SU-DHL-6 (cell line): ENCODE data around the gene SSRP1.

ENCODE experiments used
- H2AFZ ChIP-seq: fragments of 200-600 bp; sonication (generic); 2 replicates; pipeline ENCODE4 v1.6.1; 2014; ENCODE audit warnings: low read depth, mild to moderate bottlenecking, moderate library complexity, mixed read lengths, antibody characterized with exemption, low read length; ENCODE audit not compliant: severe bottlenecking
- H3F3A ChIP-seq: fragments of 200-600 bp; shearing (Covaris generic); 2 replicates; pipeline ENCODE4 v1.6.0; 2016; ENCODE audit warnings: antibody characterized with exemption, mild to moderate bottlenecking; ENCODE audit not compliant: insufficient read depth
- H3K27ac ChIP-seq: fragments of 200-600 bp; sonication (generic); 2 replicates; pipeline ENCODE4 v1.5.1; 2016; ENCODE audit warnings: low read depth, mild to moderate bottlenecking, low read length, moderate library complexity, mixed read lengths
- H3K27me3 ChIP-seq: fragments of 200-600 bp; sonication (generic), shearing (Covaris generic); 2 replicates; pipeline ENCODE4 v1.6.0; 2014; ENCODE audit warnings: mild to moderate bottlenecking, low read length
- H3K36me3 ChIP-seq: fragments of 200-600 bp; sonication (generic); 2 replicates; pipeline ENCODE4 v1.6.1; 2014; ENCODE audit warnings: mild to moderate bottlenecking, low read length, mixed read lengths
- H3K4me2 ChIP-seq: fragments of 300-600, 200-600 bp; shearing (Covaris generic), sonication (generic); 2 replicates; pipeline ENCODE4 v1.6.0; 2014; ENCODE audit warnings: low read length, low read depth, mild to moderate bottlenecking; ENCODE audit not compliant: poor library complexity, severe bottlenecking
- H3K4me3 ChIP-seq: fragments of 200-600 bp; sonication (generic); 2 replicates; pipeline ENCODE4 v1.5.1; 2014; ENCODE audit warnings: antibody characterized with exemption, low read length, mild to moderate bottlenecking, mixed read lengths; ENCODE audit not compliant: insufficient read depth, poor library complexity, severe bottlenecking
- H3K79me2 ChIP-seq: fragments of 200-600 bp; sonication (generic); 2 replicates; pipeline ENCODE4 v1.6.1; 2014; ENCODE audit warnings: mild to moderate bottlenecking, low read length, moderate library complexity; ENCODE audit not compliant: insufficient read depth
- H3K9ac ChIP-seq: fragments of 200-600 bp; sonication (generic); 2 replicates; pipeline ENCODE4 v1.7.0; 2014; ENCODE audit warnings: mild to moderate bottlenecking, low read length
- H3K9me2 ChIP-seq: fragments of 200-600 bp; sonication (generic); replicated peaks from 2 replicates; pipeline ENCODE4 v1.6.1; 2014; ENCODE audit warnings: low read length; ENCODE audit not compliant: insufficient read depth
- H3K9me3 ChIP-seq: fragments of 200-600 bp; sonication (generic); 2 replicates; pipeline ENCODE4 v1.6.1; 2014; ENCODE audit warnings: low read length, mixed read lengths; ENCODE audit not compliant: insufficient read depth
- H4K20me1 ChIP-seq: fragments of 200-600 bp; sonication (generic); 2 replicates; pipeline ENCODE4 v1.6.1; 2014; ENCODE audit warnings: low read depth, mild to moderate bottlenecking, antibody characterized with exemption, low read length, moderate library complexity, mixed read lengths
- EZH2phosphoT487 ChIP-seq: fragments of 200-600 bp; sonication (generic), shearing (Covaris generic); conservative IDR thresholded peaks from 2 replicates; pipeline ENCODE4 v1.6.1; 2018; ENCODE audit warnings: mild to moderate bottlenecking, antibody characterized with exemption, low read length, moderate library complexity, mixed read lengths
- TF ChIP-seq, protein P1 (sequence below): fragments of 200-600 bp; sonication (generic); IDR thresholded peaks from one replicate; pipeline ENCODE4 v1.5.1; 2017; ENCODE audit warnings: antibody characterized with exemption, mild to moderate bottlenecking, low read length, moderate library complexity; ENCODE audit not compliant: insufficient read depth, poor library complexity, severe bottlenecking

SSRP1 gene

DNA sequence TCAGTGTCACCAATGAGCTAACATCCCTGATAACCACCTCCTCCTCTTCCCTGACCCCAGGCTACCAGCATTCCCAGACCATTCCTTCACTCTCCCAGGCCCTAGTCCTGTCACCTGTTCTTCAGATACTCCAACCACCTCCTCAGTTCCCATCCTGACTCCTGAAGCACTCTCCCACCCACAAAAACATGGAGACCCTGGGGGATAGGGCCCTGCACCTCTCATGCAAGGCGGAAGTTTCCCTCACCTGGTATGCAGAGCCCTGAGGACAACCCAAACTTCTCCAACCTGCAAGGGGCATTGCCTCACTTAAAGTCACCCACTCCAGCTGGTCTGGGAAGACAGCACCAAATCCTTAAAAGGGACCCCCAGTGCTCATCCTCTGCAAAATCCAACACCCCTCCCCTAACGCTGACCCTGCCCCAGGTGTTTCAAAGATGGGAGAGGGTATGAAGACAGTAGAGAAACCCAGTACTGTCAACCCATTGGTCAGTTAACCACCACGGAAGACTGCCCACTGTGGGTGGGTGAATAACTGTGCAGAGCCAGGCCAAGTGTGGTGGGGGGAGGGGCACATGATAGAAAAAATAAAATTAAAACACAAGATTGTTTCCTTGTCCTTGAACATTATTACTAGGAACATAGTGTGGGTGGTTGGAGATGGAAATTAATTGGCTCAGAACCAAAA lies 12.4 kb downstream of the SSRP1 start:
- H3K79me2 ChIP-seq = no peaks in the 10 kb centered on the region
- peaks cover 16% of the 10 kb centered on the region for H3F3A ChIP-seq
- TF ChIP-seq, protein P1, sequence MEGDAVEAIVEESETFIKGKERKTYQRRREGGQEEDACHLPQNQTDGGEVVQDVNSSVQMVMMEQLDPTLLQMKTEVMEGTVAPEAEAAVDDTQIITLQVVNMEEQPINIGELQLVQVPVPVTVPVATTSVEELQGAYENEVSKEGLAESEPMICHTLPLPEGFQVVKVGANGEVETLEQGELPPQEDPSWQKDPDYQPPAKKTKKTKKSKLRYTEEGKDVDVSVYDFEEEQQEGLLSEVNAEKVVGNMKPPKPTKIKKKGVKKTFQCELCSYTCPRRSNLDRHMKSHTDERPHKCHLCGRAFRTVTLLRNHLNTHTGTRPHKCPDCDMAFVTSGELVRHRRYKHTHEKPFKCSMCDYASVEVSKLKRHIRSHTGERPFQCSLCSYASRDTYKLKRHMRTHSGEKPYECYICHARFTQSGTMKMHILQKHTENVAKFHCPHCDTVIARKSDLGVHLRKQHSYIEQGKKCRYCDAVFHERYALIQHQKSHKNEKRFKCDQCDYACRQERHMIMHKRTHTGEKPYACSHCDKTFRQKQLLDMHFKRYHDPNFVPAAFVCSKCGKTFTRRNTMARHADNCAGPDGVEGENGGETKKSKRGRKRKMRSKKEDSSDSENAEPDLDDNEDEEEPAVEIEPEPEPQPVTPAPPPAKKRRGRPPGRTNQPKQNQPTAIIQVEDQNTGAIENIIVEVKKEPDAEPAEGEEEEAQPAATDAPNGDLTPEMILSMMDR = no peak
- no peak overlapping the region for H3K9ac ChIP-seq
- H3K9me2 ChIP-seq = no peaks in the 10 kb centered on the region
- no peaks in the 10 kb centered on the region for H3K27me3 ChIP-seq
- H3K4me3 ChIP-seq = no peak overlapping the region
- no peak overlapping the region for H3K27ac ChIP-seq
- peaks cover 7% of the 10 kb centered on the region; the same call in 1 of the 2 replicates for H3K36me3 ChIP-seq
- no peaks in the 10 kb centered on the region for H3K9me3 ChIP-seq
- H3K4me2 ChIP-seq = peak overlapping the region; percentile 61
- no peaks in the 10 kb centered on the region for H4K20me1 ChIP-seq
- no peak overlapping the region for H2AFZ ChIP-seq

DNA sequence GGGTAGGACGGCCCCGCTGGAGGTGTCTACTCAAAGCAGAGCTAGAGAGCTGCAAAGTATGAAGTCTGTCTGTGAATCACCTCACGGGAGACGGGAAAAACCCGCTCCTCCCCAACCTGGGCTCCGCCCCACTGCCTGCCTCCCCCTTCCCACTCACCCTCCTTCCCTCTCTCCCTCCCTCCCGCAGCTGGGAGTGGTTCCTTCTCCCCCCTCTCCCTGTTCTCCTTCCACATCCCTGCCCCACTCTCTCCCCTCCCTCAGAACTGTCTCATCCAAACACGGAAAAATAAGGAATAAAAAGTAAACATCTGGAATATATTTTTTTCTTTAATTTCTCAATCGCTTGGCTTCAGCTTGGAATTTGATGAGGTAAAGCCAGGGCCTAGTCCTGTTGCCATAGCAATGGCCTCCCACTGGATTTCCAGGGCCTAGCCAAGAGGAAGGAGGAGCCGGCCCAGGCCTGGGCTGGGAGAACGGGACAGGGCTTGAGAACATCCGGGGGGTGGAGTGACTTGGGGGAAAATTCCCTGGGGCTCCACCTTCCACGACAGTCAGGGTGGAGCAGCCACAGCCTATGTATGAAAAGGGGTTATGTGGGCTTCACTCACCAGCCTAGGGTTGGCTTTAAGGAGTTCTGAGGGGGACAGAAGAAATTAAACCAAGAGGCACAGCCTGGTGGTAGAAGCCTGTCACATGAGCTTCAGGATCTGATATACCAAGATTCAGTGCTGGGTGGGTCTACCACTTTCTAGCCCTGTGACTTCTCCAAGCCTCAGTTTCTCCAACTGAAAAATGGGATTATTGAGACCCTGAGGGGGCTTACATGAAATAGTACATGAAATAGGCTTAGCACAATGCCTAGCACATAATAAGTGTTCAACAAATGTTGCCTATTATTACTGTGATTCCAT lies 13.2 kb downstream of the SSRP1 start:
- H3K9me3 ChIP-seq = no peaks in the 10 kb centered on the region
- H3K9ac ChIP-seq = no peak overlapping the region
- H3K27me3 ChIP-seq = no peaks in the 10 kb centered on the region
- H3F3A ChIP-seq = peaks cover 16% of the 10 kb centered on the region
- H4K20me1 ChIP-seq = no peaks in the 10 kb centered on the region
- no peak overlapping the region for H2AFZ ChIP-seq
- H3K27ac ChIP-seq = no peak overlapping the region
- peaks cover 7% of the 10 kb centered on the region; the same call in 1 of the 2 replicates for H3K36me3 ChIP-seq
- no peaks in the 10 kb centered on the region for H3K9me2 ChIP-seq
- H3K4me3 ChIP-seq = no peak overlapping the region
- no peak overlapping the region for H3K4me2 ChIP-seq
- no peak for TF ChIP-seq EZH2phosphoT487
- TF ChIP-seq, protein P1 = no peak
- no peaks in the 10 kb centered on the region for H3K79me2 ChIP-seq

DNA sequence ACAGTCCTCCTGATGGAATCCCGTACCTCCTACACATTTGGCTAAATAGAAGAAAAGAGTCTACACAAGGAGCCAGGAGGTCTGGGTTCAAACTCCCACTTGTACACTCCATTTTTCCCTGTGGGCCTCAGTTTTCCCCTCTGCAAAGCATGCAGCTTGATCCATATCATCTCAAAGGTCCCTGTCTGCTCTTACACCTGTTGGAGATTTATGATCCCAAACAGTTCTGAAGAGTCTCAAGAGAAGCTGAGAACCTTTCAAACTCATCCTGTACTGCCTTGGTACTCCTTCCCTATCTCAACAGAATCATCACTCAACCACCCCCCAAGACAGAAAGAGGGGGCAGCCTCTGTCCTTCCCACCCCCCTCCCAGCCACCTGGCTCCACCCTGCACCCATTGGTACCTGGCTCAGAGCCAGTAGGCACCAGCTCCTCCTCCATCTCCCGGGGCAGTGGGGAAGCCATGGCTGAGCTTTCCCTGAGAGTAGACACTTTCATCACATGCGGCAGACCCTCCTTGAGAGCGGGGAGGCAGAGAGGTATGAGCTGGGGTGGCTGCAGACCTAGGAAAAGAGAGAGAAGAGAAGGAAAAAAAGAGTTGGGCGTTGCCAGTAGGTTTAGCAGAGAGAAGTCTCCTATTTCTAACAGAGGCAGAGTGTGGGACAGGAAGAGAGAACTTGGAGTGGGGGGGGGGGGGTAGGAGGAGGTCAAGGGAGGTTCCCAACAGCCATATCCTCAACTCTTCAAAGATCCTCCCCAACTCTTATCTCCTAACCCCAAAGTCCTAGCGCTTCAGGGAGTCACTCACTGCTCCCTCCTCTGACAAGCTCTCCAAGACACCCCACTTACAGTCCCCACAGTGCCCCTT lies 14.1 kb downstream of the SSRP1 start:
- H3K27ac ChIP-seq = no peak overlapping the region
- H3K4me3 ChIP-seq = no peak overlapping the region

More for the DNA sequence above, 14.1 kb downstream of the SSRP1 start:
- Histone ChIP-seq H3K79me2 (no peaks in the 10 kb centered on the region), H2AFZ (no peak overlapping the region), H3K9ac (no peak overlapping the region), H3K27me3 (no peaks in the 10 kb centered on the region), H4K20me1 (no peaks in the 10 kb centered on the region), H3F3A (peaks cover 8% of the 10 kb centered on the region; the same call in 1 of the 2 replicates), H3K4me2 (no peak overlapping the region), H3K36me3 (no peaks in the 10 kb centered on the region), H3K9me2 (no peaks in the 10 kb centered on the region), H3K9me3 (no peaks in the 10 kb centered on the region)
- TF ChIP-seq, protein P1 = no peak
- no peak for TF ChIP-seq EZH2phosphoT487
